PC-9 (cell line): ENCODE data around the gene TBL2. TPM values are rescaled to one million over a fixed set of nuclear protein-coding genes. Genes with fewer than 3 reads are reported as not detected.
"Not testable (repeated sequence)": the region's sequence is repeated elsewhere in the genome, so short reads cannot be mapped to it uniquely, and the experiment has no call there.

ENCODE experiments used
- BruUV-seq: library from RNA; stranded (reverse); fragments of 400-500 nt; replicated peaks from 2 replicates; lab custom pipeline; 2021; lab: Mats Ljungman, UMichigan
- CTCF ChIA-PET: fragments of 300-600 bp; sonication (Branson Sonifier 250); formaldehyde crosslinking; loops from one replicate; lab custom pipeline; 2022; ENCODE audit warnings: antibody characterized with exemption; lab: Charles Lee
- POLR2A ChIA-PET: fragments of 300-600 bp; sonication (Branson Sonifier 250); formaldehyde crosslinking; loops from one replicate; lab custom pipeline; 2022; ENCODE audit warnings: antibody characterized with exemption; ENCODE audit not compliant: unreplicated experiment; lab: Charles Lee
- DNase-seq, 2 experiments: peaks; one replicate each; pipeline versions ENCODE4 v3.0.0 to v3.0.0-alpha.2; 2015 to 2022; ENCODE audit warnings: mixed read lengths in 1 of 2
- H2AFZ ChIP-seq: fragments of 200-600 bp; sonication (generic); 2 replicates; pipeline ENCODE4 v1.8.1; 2017; ENCODE audit warnings: antibody characterized with exemption
- H3F3A ChIP-seq: fragments of 200-600 bp; sonication (generic); 2 replicates; pipeline ENCODE4 v1.8.1; 2017; ENCODE audit warnings: antibody characterized with exemption, mild to moderate bottlenecking, low read depth; ENCODE audit not compliant: insufficient read depth
- H3K27ac ChIP-seq: fragments of 200-600 bp; sonication (generic); 2 replicates; pipeline ENCODE4 v1.6.1; 2016; ENCODE audit warnings: mixed run types
- H3K27me3 ChIP-seq: fragments of 200-600 bp; sonication (generic); 2 replicates; pipeline ENCODE4 v1.6.1; 2016; ENCODE audit warnings: low read depth, mixed run types; ENCODE audit not compliant: insufficient read depth
- H3K36me3 ChIP-seq: fragments of 200-600 bp; sonication (generic); 2 replicates; pipeline ENCODE4 v1.6.1; 2016; ENCODE audit warnings: low read depth, mixed run types
- H3K4me1 ChIP-seq: fragments of 200-600 bp; sonication (generic); replicated peaks from 2 replicates; pipeline ENCODE4 v1.6.1; 2016; ENCODE audit warnings: mixed run types; ENCODE audit not compliant: insufficient read depth
- H3K4me2 ChIP-seq: fragments of 200-600 bp; sonication (generic); 2 replicates; pipeline ENCODE4 v1.6.1; 2017; ENCODE audit warnings: mixed run types
- H3K4me3 ChIP-seq: fragments of 200-600 bp; sonication (generic); 2 replicates; pipeline ENCODE4 v1.6.1; 2016; ENCODE audit warnings: mixed run types
- H3K79me2 ChIP-seq: fragments of 200-600 bp; sonication (generic); 2 replicates; pipeline ENCODE4 v1.6.1; 2017; ENCODE audit warnings: low read depth, mixed run types
- H3K9me2 ChIP-seq: fragments of 200-600 bp; sonication (generic); 2 replicates; pipeline ENCODE4 v1.8.1; 2017; ENCODE audit warnings: mild to moderate bottlenecking; ENCODE audit not compliant: insufficient read depth
- H3K9me3 ChIP-seq: fragments of 200-600 bp; sonication (generic); 2 replicates; pipeline ENCODE4 v1.8.1; 2016; ENCODE audit warnings: low read depth; ENCODE audit not compliant: insufficient read depth
- H4K20me1 ChIP-seq: fragments of 200-600 bp; sonication (generic); 2 replicates; pipeline ENCODE4 v1.8.1; 2017; ENCODE audit not compliant: insufficient read depth
- CTCF ChIP-seq: fragments of 200-600 bp; sonication (generic); conservative IDR thresholded peaks from 2 replicates; pipeline ENCODE4 v1.6.1; 2017; ENCODE audit warnings: mixed run types, antibody characterized with exemption, mild to moderate bottlenecking, moderate library complexity
- EZH2 ChIP-seq: fragments of 200-600 bp; sonication (generic); IDR thresholded peaks from 2 replicates; pipeline ENCODE4 v1.8.0; 2017; ENCODE audit warnings: antibody characterized with exemption, low read depth
- intact Hi-C: fragments of 100-400 bp; cut with micrococcal nuclease; formaldehyde crosslinking; loops from one replicate; pipeline ENCODE4 v1.10.0; 2022; ENCODE audit not compliant: unreplicated experiment
- total RNA-seq: library from RNA; stranded (reverse); gene quantifications from 2 replicates; pipeline ENCODE4 v1.2.3, GENCODE V29; 2021

The TBL2 gene
- total RNA-seq, 1 experiment from 2014 or later = 49.2 TPM

DNA sequence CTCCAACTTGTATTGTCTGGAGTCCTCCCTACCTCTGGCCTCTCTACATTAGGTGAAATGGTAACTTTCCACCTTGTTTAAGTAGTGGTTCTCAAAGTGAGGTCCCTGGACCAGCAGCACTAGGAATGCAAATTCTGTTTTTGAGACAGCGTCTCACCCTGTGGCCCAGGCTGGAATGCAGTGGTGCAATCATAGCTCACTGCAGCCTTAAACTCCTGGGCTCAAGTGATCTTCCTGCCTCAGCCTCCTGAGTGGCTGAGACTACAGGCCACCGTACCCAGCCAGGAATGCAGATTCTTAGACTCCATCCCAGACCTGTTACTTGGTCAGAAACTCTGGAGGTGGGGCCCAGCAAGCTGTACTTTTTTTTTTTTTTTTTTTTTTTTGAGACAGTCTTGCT, 6.8 kb upstream of the TBL2 start:
- H3K4me2 ChIP-seq = no peak overlapping the region
- no peaks in the 10 kb centered on the region for H3K9me3 ChIP-seq
- H3K4me3 ChIP-seq = no peak overlapping the region
- no TSS peak for BruUV-seq
- H2AFZ ChIP-seq = no peak overlapping the region
- no peaks in the 10 kb centered on the region for H3K36me3 ChIP-seq
- intact Hi-C loops = loop anchor here (10.0 kb wide), 1 partner anchor 240 kb away; no protein-coding TSS in a partner anchor
- H3K4me1 ChIP-seq = peaks cover 22% of the 10 kb centered on the region
- no peaks in the 10 kb centered on the region for H3K9me2 ChIP-seq
- H3K79me2 ChIP-seq = no peaks in the 10 kb centered on the region
- no peaks in the 10 kb centered on the region for H3K27me3 ChIP-seq
- H4K20me1 ChIP-seq = no peaks in the 10 kb centered on the region
- POLR2A ChIA-PET = interaction anchor here (0.6 to 0.7 kb wide), 3 partner anchors 28 to 995 kb away, joined by 3 to 18 read pairs (median 4); no protein-coding TSS in a partner anchor
- H3K27ac ChIP-seq = no peak overlapping the region
- no peak for DNase-seq
- no peak for TF ChIP-seq EZH2
- TF ChIP-seq CTCF = no peak
- peaks cover 21% of the 10 kb centered on the region; the same call in 1 of the 2 replicates for H3F3A ChIP-seq
- CTCF ChIA-PET = no interaction called here

GRCh38 chr7:73582664-73583202, 4.4 kb upstream of the TBL2 start:
- H4K20me1 ChIP-seq = no peaks in the 10 kb centered on the region
- CTCF ChIA-PET = no interaction called here

DNA sequence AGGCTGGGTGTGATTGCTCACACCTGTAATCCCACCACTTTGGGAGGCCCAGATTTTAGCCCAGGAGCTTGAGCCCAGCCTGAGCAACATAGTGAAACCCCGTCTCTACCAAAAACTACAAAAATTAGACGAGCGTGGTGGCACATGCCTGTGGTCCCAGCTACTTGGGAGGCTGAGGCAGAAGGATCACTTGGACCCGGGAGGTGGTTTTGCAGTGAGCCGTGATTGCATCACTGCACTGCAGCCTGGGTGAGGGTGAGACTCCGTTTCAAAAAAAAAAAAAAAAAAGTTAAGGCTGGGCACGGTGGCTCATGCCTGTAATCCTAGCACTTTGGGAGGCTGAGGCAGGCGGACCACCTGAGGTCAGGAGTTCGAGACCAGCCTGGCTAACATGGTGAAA, 2.6 kb upstream of the TBL2 start:
- H3K27ac ChIP-seq, H4K20me1 ChIP-seq, CTCF ChIA-PET, BruUV-seq, H3K27me3 ChIP-seq, H3K36me3 ChIP-seq, POLR2A ChIA-PET, H3K9me3 ChIP-seq, H3K9me2 ChIP-seq, H3K4me2 ChIP-seq, H2AFZ ChIP-seq, H3K4me3 ChIP-seq, DNase-seq: not testable (repeated sequence)
- H3K4me1 ChIP-seq = peaks cover 23% of the 10 kb centered on the region
- intact Hi-C loops = loop anchor here (10.0 kb wide), 1 partner anchor 244 kb away; no protein-coding TSS in a partner anchor
- peaks cover 14% of the 10 kb centered on the region; the same call in 1 of the 2 replicates for H3F3A ChIP-seq
- H3K79me2 ChIP-seq = peaks cover 22% of the 10 kb centered on the region

More at GRCh38 chr7:73582664-73583202, 4.4 kb upstream of the TBL2 start:
- Histone ChIP-seq H3F3A (peaks cover 22% of the 10 kb centered on the region; the same call in 1 of the 2 replicates), H2AFZ (no peak overlapping the region), H3K9me3 (no peaks in the 10 kb centered on the region), H3K4me1 (peaks cover 22% of the 10 kb centered on the region), H3K9me2 (no peaks in the 10 kb centered on the region), H3K27ac (no peak overlapping the region), H3K36me3 (no peaks in the 10 kb centered on the region), H3K4me3 (no peak overlapping the region), H3K79me2 (peaks cover 5% of the 10 kb centered on the region), H3K4me2 (no peak overlapping the region), H3K27me3 (no peaks in the 10 kb centered on the region)
- DNase-seq = no peak
- TF ChIP-seq EZH2 (no peak), CTCF (no peak)
- POLR2A ChIA-PET = no interaction called here
- intact Hi-C loops = loop anchor here (10.0 kb wide), 1 partner anchor 242 kb away; no protein-coding TSS in a partner anchor
- BruUV-seq = no TSS peak
